Neural cell (in vitro differentiated cells): Measurements from ENCODE around the gene SETD5. TPM values are rescaled to one million over a fixed set of nuclear protein-coding genes. Genes with fewer than 3 reads are reported as not detected.
"Not testable (repeated sequence)": the region's sequence is repeated elsewhere in the genome, so short reads cannot be mapped to it uniquely, and the experiment has no call there.

Experiments
- H2AFZ ChIP-seq: fragments of 200-600, 300-800 bp; sonication (generic), shearing (Covaris generic); 2 replicates; pipeline ENCODE4 v1.6.0; 2014; ENCODE audit warnings: low read depth, mild to moderate bottlenecking, antibody characterized with exemption, low read length, moderate library complexity
- H3F3A ChIP-seq: fragments of 200-600 bp; shearing (Covaris generic); 2 replicates; pipeline ENCODE4 v1.6.1; 2016; ENCODE audit warnings: mild to moderate bottlenecking, moderate library complexity, mixed read lengths, antibody characterized with exemption, low read length; ENCODE audit not compliant: insufficient read depth, poor library complexity, severe bottlenecking
- H3K27ac ChIP-seq: fragments of 200-600, 300-800 bp; sonication (generic), shearing (Covaris generic); 2 replicates; pipeline ENCODE4 v1.5.1; 2014; ENCODE audit warnings: mild to moderate bottlenecking, low read length, moderate library complexity
- H3K27me3 ChIP-seq: fragments of 300-800, 200-600 bp; sonication (generic), shearing (Covaris generic); 2 replicates; pipeline ENCODE4 v1.6.0; 2014; ENCODE audit warnings: mild to moderate bottlenecking, low read depth, low read length, moderate library complexity; ENCODE audit not compliant: insufficient read depth
- H3K36me3 ChIP-seq: fragments of 300-800, 200-600 bp; sonication (generic), shearing (Covaris generic); 2 replicates; pipeline ENCODE4 v1.5.1; 2014; ENCODE audit warnings: mild to moderate bottlenecking, antibody characterized with exemption, low read length, moderate library complexity; ENCODE audit not compliant: insufficient read depth
- H3K4me2 ChIP-seq: fragments of 300-800, 200-600 bp; sonication (generic), shearing (Covaris generic); 2 replicates; pipeline ENCODE4 v1.6.0; 2014; ENCODE audit warnings: mild to moderate bottlenecking, low read length
- H3K4me3 ChIP-seq: fragments of 300-800, 200-600 bp; sonication (generic), shearing (Covaris generic); 2 replicates; pipeline ENCODE4 v1.5.1; 2014; ENCODE audit warnings: mild to moderate bottlenecking, low read length, moderate library complexity
- H3K79me2 ChIP-seq: fragments of 200-600 bp; shearing (Covaris generic); replicated peaks from 2 replicates; pipeline ENCODE4 v1.6.0; 2014; ENCODE audit warnings: mild to moderate bottlenecking, low read length, moderate library complexity; ENCODE audit not compliant: insufficient read depth
- H3K9ac ChIP-seq: fragments of 300-800, 200-600 bp; sonication (generic), shearing (Covaris generic); 2 replicates; pipeline ENCODE4 v1.6.1; 2016; ENCODE audit warnings: mild to moderate bottlenecking, low read length, mixed read lengths
- H3K9me2 ChIP-seq: fragments of 200-600 bp; shearing (Covaris generic); 2 replicates; pipeline ENCODE4 v1.6.1; 2016; ENCODE audit warnings: mild to moderate bottlenecking, low read length, mixed read lengths; ENCODE audit not compliant: insufficient read depth
- H3K9me3 ChIP-seq: fragments of 200-600, 300-800 bp; sonication (generic), shearing (Covaris generic); 2 replicates; pipeline ENCODE4 v1.6.1; 2016; ENCODE audit warnings: mild to moderate bottlenecking, mixed run types, low read length, moderate library complexity, mixed read lengths
- H4K20me1 ChIP-seq: fragments of 200-600 bp; shearing (Covaris generic); 2 replicates; pipeline ENCODE4 v1.6.1; 2016; ENCODE audit warnings: mild to moderate bottlenecking, mixed run types; ENCODE audit not compliant: insufficient read depth
- CTCF ChIP-seq: fragments of 450-650 bp; IDR thresholded peaks from 2 replicates; pipeline ENCODE4 v1.5.1; 2014; ENCODE audit warnings: antibody characterized with exemption, mild to moderate bottlenecking, moderate library complexity; ENCODE audit not compliant: poor library complexity, severe bottlenecking
- EP300 ChIP-seq: fragments of 450-650 bp; conservative IDR thresholded peaks from 2 replicates; pipeline ENCODE4 v1.6.1; 2014; ENCODE audit warnings: antibody characterized with exemption, mild to moderate bottlenecking, moderate library complexity; ENCODE audit not compliant: poor library complexity, severe bottlenecking
- EZH2 ChIP-seq: fragments of 200-600, 300-800 bp; shearing (Covaris generic), sonication (generic); IDR thresholded peaks from 2 replicates; pipeline ENCODE4 v1.6.1; 2014; ENCODE audit warnings: antibody characterized with exemption, low read length, borderline replicate concordance, mild to moderate bottlenecking; ENCODE audit not compliant: insufficient read depth, poor library complexity, severe bottlenecking
- MXI1 ChIP-seq: fragments of 450-650 bp; conservative IDR thresholded peaks from 2 replicates; pipeline ENCODE4 v1.6.1; 2014; ENCODE audit warnings: antibody characterized with exemption, mild to moderate bottlenecking; ENCODE audit not compliant: poor library complexity, severe bottlenecking
- POLR2AphosphoS5 ChIP-seq: IDR thresholded peaks from 2 replicates; pipeline ENCODE4 v1.6.1; 2012
- RAD21 ChIP-seq: fragments of 450-650 bp; conservative IDR thresholded peaks from 2 replicates; pipeline ENCODE4 v1.6.1; 2014; ENCODE audit warnings: antibody characterized with exemption, mild to moderate bottlenecking, moderate library complexity
- REST ChIP-seq: IDR thresholded peaks from 2 replicates; pipeline ENCODE4 v1.6.1; 2012; ENCODE audit warnings: borderline replicate concordance
- SMC3 ChIP-seq: fragments of 450-650 bp; conservative IDR thresholded peaks from 2 replicates; pipeline ENCODE4 v1.6.1; 2014; ENCODE audit warnings: antibody characterized with exemption, mild to moderate bottlenecking, moderate library complexity; ENCODE audit not compliant: poor library complexity
- TAF1 ChIP-seq: IDR thresholded peaks from 2 replicates; pipeline ENCODE4 v1.6.1; 2012; ENCODE audit warnings: low read depth
- polyA plus RNA-seq: library from polyadenylated mRNA; depleted of rRNA; stranded (reverse); fragments of >200 nt; gene quantifications from 2 replicates; pipeline ENCODE4 v1.2.3, GENCODE V29; 2014

Gene SETD5
- polyA plus RNA-seq, 1 donor from 2014 or later, result 38.0 TPM

DNA sequence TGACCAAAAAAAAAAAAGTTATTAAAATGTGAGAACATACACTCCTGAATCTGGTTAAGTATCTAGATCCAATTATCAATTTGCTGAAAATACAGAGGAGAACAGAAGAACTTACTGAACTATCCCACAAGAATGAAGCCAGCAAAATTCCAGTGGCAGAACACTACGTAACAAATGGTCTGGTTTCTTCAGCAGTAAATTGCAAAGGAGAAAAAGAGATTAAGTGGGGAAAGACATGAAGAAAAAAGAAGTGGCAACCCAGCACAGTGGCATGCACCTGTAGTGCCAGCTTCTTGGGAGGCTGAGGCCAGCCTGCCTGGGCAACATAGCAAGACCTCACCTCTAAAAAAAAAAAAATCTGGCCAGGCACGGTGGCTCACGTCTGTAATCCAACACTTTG is 94.1 kb downstream of the SETD5 start:
- H3K79me2 ChIP-seq, result no peaks in the 10 kb centered on the region
- H3K9me3 ChIP-seq, result no peaks in the 10 kb centered on the region
- no peak overlapping the region for H3K27ac ChIP-seq
- no peaks in the 10 kb centered on the region for H3K9me2 ChIP-seq
- H3K36me3 ChIP-seq, result no peaks in the 10 kb centered on the region
- H3K9ac ChIP-seq, result no peak overlapping the region
- H3F3A ChIP-seq, result no peaks in the 10 kb centered on the region
- no peak overlapping the region for H3K4me3 ChIP-seq
- no peak overlapping the region for H2AFZ ChIP-seq
- TF ChIP-seq SMC3, result no peak
- TF ChIP-seq EZH2, result no peak
- TF ChIP-seq CTCF, result no peak
- TF ChIP-seq REST, result no peak
- no peak for TF ChIP-seq POLR2AphosphoS5
- TF ChIP-seq RAD21, result no peak
- no peak for TF ChIP-seq TAF1
- no peak for TF ChIP-seq MXI1
- TF ChIP-seq EP300, result no peak
- H3K27me3 ChIP-seq, result no peaks in the 10 kb centered on the region
- no peak overlapping the region for H3K4me2 ChIP-seq
- no peaks in the 10 kb centered on the region for H4K20me1 ChIP-seq

DNA sequence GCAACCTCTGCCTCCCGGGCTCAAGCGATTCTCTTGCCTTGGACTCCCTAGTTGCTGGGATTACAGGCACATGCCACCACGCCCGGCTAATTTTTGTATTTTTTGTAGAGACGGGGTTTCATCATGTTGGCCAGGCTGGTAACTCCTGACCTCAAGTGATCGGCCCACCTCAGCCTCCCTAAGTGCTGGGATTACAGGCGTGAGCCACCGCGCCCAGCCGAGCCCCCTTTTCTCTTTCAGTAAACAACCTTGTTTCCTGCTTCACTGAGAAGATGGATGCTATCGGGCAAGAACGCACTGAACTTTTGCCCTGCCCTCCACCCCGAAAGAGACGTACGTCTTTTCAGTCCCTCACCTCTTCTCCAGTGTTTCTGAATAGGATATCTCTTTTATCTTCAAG is 96.6 kb downstream of the SETD5 start:
- H3K36me3 ChIP-seq, H2AFZ ChIP-seq, H3K27me3 ChIP-seq, H3K4me2 ChIP-seq, H3F3A ChIP-seq, H4K20me1 ChIP-seq, H3K9ac ChIP-seq, H3K9me3 ChIP-seq, H3K79me2 ChIP-seq, H3K9me2 ChIP-seq, H3K27ac ChIP-seq, H3K4me3 ChIP-seq: not testable (repeated sequence)

- TF ChIP-seq SMC3, result no peak
- no peak for TF ChIP-seq POLR2AphosphoS5
- TF ChIP-seq MXI1, result no peak
- TF ChIP-seq EZH2, result no peak
- no peak for TF ChIP-seq RAD21
- TF ChIP-seq REST, result no peak
- no peak for TF ChIP-seq CTCF
- TF ChIP-seq EP300, result no peak
- TF ChIP-seq TAF1, result no peak
- no peak overlapping the region for H3K9ac ChIP-seq
- no peak overlapping the region for H2AFZ ChIP-seq
- no peaks in the 10 kb centered on the region for H3K36me3 ChIP-seq
- H3K9me2 ChIP-seq, result no peaks in the 10 kb centered on the region
- H3K27ac ChIP-seq, result no peak overlapping the region
- no peaks in the 10 kb centered on the region for H4K20me1 ChIP-seq
- peaks cover 16% of the 10 kb centered on the region for H3K27me3 ChIP-seq
- H3K9me3 ChIP-seq, result no peaks in the 10 kb centered on the region
- H3K4me3 ChIP-seq, result no peak overlapping the region
- H3K4me2 ChIP-seq, result no peak overlapping the region
- no peaks in the 10 kb centered on the region for H3F3A ChIP-seq
- H3K79me2 ChIP-seq, result no peaks in the 10 kb centered on the region
Measured at GRCh38 chr3:9496893-9497292, 99.5 kb downstream of the SETD5 start.
